Lung (tissue), 12 donors: ENCODE results near the gene EPHA4. TPM values are rescaled to one million over a fixed set of nuclear protein-coding genes. Genes with fewer than 3 reads are reported as not detected.

ENCODE experiments used
- ATAC-seq: fragments of 200-7000 bp; cut with Tn5 transposase; one replicate; pipeline ENCODE4 v1.9.1; 2020; ENCODE audit warnings: moderate number of reproducible peaks; ENCODE audit not compliant: insufficient read depth, low FRiP score
- DNase-seq, 3 donors: peaks; one replicate each; pipeline ENCODE4 v3.0.0-alpha.2; 2013 to 2017
- H3K27ac ChIP-seq, 2 donors: one replicate each; pipeline ENCODE4 v1.5.1; 2013; ENCODE audit warnings: mild to moderate bottlenecking in 2 of 2, moderate library complexity in 2 of 2, control low read depth in 1 of 2, inconsistent platforms in 1 of 2, low read depth in 1 of 2, low read length in 1 of 2
- H3K27me3 ChIP-seq, 3 donors: one replicate each; pipeline ENCODE4 v1.5.1; 2013; ENCODE audit warnings: low read length in 2 of 3; ENCODE audit not compliant: control insufficient read depth in 3 of 3, insufficient read depth in 3 of 3
- H3K36me3 ChIP-seq, 4 donors: one replicate each; pipeline ENCODE4 v1.5.1; 2013; ENCODE audit warnings: low read length in 4 of 4, mild to moderate bottlenecking in 1 of 4, moderate library complexity in 1 of 4; ENCODE audit not compliant: control insufficient read depth in 4 of 4, insufficient read depth in 4 of 4
- H3K4me1 ChIP-seq, 5 donors: one replicate each; pipeline ENCODE4 v1.5.1; 2013; ENCODE audit warnings: low read length in 5 of 5, mild to moderate bottlenecking in 2 of 5, moderate library complexity in 1 of 5; ENCODE audit not compliant: control insufficient read depth in 5 of 5, insufficient read depth in 5 of 5
- H3K4me3 ChIP-seq: one replicate; pipeline ENCODE4 v1.5.1; 2013; ENCODE audit warnings: mild to moderate bottlenecking, control low read depth, moderate library complexity
- H3K9ac ChIP-seq, 2 donors: one replicate each; pipeline ENCODE4 v1.5.1; 2013; ENCODE audit warnings: low read length in 2 of 2, control low read depth in 1 of 2; ENCODE audit not compliant: insufficient read depth in 1 of 2
- H3K9me3 ChIP-seq, 4 donors: one replicate each; pipeline ENCODE4 v1.5.1; 2013; ENCODE audit warnings: low read length in 3 of 4, mild to moderate bottlenecking in 1 of 4, moderate library complexity in 1 of 4; ENCODE audit not compliant: control insufficient read depth in 4 of 4, insufficient read depth in 3 of 4
- CTCF ChIP-seq: IDR thresholded peaks from 2 replicates; pipeline ENCODE4 v1.5.1; 2012; ENCODE audit warnings: mild to moderate bottlenecking; ENCODE audit errors: control extremely low read depth, extremely low read depth
- WGBS, 2 donors: extraction: QIAGEN DNeasy Blood & Tissue Kit; methylation state at CpG; one replicate each; pipeline ENCODE4 v1.1.7; 2013; 5-methylcytosine and 5-hydroxymethylcytosine counted together
- polyA plus RNA-seq, 2 donors: library from polyadenylated mRNA; stranded (reverse); fragments of 200-250 nt; gene quantifications; one replicate each; pipeline ENCODE4 v1.2.1, GENCODE V29; 2013
- total RNA-seq, 2 donors: library from RNA; depleted of rRNA in 1 of 2; stranded (reverse); fragments of >200 nt in 1 of 2; gene quantifications; one replicate each; pipeline ENCODE4 v1.2.1, GENCODE V29; 2014 to 2021
- donor health status: control.
- donor health status: control.
- donor health status: Bipolar disorder and iron deficiency.
- donor health status: healthy.
- donor health status: DM: yes; HTN: yes; CAD: no.

EPHA4 gene
- total and polyA plus RNA-seq, 4 donors: 2.5 to 28.8 (median 14.7) TPM

DNA sequence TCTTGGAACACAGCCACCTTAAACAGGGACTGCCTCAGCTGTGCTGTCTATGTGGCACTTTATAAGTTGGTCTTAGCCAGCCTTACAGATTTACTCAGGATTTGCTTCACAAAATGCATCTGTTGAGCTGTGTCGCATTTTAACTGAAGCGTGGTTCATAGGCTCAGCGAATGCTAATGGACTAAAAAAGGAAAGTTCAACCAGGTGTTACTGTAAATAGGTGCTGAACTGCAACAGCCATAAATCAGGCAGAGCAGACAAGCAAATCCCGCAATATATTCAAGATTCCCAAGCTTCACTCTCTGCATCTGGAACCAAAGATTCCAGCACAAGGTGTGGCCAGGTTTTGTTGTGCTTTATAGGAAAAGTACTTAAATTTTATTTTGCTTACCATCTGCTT lies 130.0 kb downstream of the EPHA4 start:
- TF ChIP-seq CTCF: no peak
- Histone ChIP-seq H3K9me3 (no peaks in the 10 kb centered on the region), H3K27ac (no peak overlapping the region), H3K27me3 (no peaks in the 10 kb centered on the region), H3K4me3 (no peak overlapping the region), H3K36me3 (peaks cover 0 to 15% (median 8%) of the 10 kb centered on the region in 4 donors), H3K4me1 (peaks cover 0 to 6% (median 0%) of the 10 kb centered on the region in 5 donors), H3K9ac (no peak overlapping the region)
- WGBS, 2 donors: 96% methylated on average over 4 of the region's 4 CpGs
- peak in 1 of 3 donors; percentile 19 for DNase-seq
- no peak for ATAC-seq

DNA sequence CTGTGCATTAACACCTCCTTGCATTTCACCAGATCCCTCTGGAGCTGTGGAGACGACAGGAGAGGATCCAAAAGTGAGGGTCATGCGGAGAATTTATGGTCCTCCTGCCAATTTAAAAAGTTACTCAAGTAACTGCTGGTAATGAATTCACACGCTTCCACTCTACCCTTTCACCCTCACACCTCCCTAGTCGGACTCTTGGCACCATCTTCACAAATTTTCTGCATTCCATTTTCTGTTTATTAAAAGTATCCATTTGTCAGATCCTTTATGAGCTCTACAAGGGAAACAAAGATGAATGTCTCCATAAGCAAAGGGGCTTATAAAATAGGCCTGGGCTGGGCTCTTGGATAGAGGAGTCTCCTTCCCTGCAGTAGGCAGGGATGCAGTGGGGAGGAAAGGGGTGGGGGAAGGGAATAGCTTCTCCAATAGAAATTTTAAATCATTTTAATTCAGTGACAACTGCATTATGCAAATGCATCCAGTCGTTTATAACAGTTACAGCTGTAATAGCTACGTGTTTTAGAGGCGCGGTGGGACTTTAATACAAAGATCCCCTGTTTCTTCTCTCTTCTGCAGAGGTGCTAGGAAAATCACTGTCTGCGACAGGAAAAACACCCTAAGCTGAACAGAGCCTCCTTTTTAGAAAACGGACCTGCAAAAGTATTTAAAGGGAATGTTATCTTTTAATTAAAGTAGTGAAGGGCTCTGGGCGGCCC lies 132.2 kb downstream of the EPHA4 start:
- H3K36me3 ChIP-seq: peaks cover 0 to 17% (median 9%) of the 10 kb centered on the region in 4 donors
- no peaks in the 10 kb centered on the region for H3K9me3 ChIP-seq
- no peak for TF ChIP-seq CTCF
- no peak overlapping the region for H3K9ac ChIP-seq
- H3K4me1 ChIP-seq: peaks cover 0 to 6% (median 0%) of the 10 kb centered on the region in 5 donors
- H3K27ac ChIP-seq: no peak overlapping the region
- H3K4me3 ChIP-seq: no peak overlapping the region
- no peak for ATAC-seq
- H3K27me3 ChIP-seq: no peaks in the 10 kb centered on the region
- WGBS, 2 donors: 82 to 85% methylated on average over 11 of the region's 11 CpGs
- DNase-seq: peak; percentile 26 to 71 (median 32)

- ATAC-seq: no peak
- Histone ChIP-seq H3K4me3 (no peak overlapping the region), H3K4me1 (no peaks in the 10 kb centered on the region), H3K9ac (no peak overlapping the region), H3K27me3 (no peaks in the 10 kb centered on the region), H3K27ac (no peak overlapping the region), H3K36me3 (peaks cover 0 to 20% (median 9%) of the 10 kb centered on the region in 4 donors), H3K9me3 (no peaks in the 10 kb centered on the region)
- TF ChIP-seq CTCF: no peak
- 92 to 95% methylated on average over 3 of the region's 3 CpGs for WGBS, 2 donors
- DNase-seq: no peak
These were observed 135.0 kb downstream of the EPHA4 start for GRCh38 chr2:221437056-221437455.

GRCh38 chr2:221435171-221435570 lies 136.9 kb downstream of the EPHA4 start:
- Histone ChIP-seq H3K9me3 (no peaks in the 10 kb centered on the region), H3K4me3 (no peak overlapping the region), H3K27ac (no peak overlapping the region), H3K36me3 (peaks cover 0 to 9% (median 3%) of the 10 kb centered on the region in 4 donors), H3K4me1 (no peaks in the 10 kb centered on the region), H3K9ac (no peak overlapping the region), H3K27me3 (no peaks in the 10 kb centered on the region)
- ATAC-seq (no peak), DNase-seq (no peak)
- WGBS, 2 donors: 46 to 49% methylated on average over 2 of the region's 2 CpGs
- TF ChIP-seq CTCF: no peak
